Measurements from ENCODE around the gene PRKD2.
"Not testable (repeated sequence)": the region's sequence is repeated elsewhere in the genome, so short reads cannot be mapped to it uniquely, and the experiment has no call there.

The PRKD2 gene

DNA sequence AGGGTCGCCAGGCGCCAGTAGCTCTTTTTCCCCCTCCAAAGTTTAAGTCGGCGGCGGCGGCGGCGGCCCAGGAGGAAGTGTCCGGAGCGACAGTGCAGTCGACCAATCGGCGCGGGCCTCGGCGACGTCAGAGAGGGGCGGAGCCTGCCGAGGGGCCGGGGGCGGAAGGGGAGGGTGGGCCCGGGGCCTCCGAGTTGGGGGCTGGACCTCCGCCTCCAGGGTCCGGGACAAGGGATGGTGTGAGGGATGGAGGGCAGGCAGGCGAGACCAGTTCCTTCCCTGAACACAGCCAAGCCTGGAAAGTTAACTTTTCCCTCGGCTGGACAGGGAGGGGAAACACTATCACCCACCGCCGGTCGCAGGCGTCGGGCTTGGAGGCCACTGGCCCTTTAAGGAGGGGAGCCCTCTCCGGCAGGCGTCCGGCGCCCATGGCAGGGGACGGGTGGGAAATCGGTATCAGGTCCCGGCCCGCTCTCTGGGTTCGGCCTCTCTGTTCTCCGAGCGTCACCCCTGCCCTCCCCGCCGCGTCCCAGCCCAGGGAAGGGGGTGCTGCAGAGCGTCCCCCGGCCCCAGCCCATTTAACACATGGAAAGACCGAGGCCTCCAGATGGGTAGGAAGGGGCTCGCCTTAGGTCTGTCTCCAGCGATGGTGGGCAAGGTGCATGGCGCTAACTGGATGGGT, at the start of gene PRKD2:
TSS of gene PRKD2 (minus strand) at position 81 of the 682 bp plus-strand sequence. CDS start 744 bp downstream, outside the sequence.
- Mint-ChIP-seq H3K27ac (peak within 1 kb of the TSS; percentile 83 to 91 (median 89)), H3K9me3 (no peaks in the 10 kb centered on the region), H3K4me3 (peak within 1 kb of the TSS; percentile 97 to 98 (median 98)), H3K4me1 (peaks cover 9% of the 10 kb centered on the region), H3K36me3 (ENCODE audit: low read depth) (peaks cover 7% of the 10 kb centered on the region), H3K27me3 (ENCODE audit: low read depth) (no peaks in the 10 kb centered on the region)
- no peak for TF ChIP-seq CTCF (IDR thresholded peaks at IDR 0.05; ENCODE audit: unreplicated experiment in 3 of 3)

DNA sequence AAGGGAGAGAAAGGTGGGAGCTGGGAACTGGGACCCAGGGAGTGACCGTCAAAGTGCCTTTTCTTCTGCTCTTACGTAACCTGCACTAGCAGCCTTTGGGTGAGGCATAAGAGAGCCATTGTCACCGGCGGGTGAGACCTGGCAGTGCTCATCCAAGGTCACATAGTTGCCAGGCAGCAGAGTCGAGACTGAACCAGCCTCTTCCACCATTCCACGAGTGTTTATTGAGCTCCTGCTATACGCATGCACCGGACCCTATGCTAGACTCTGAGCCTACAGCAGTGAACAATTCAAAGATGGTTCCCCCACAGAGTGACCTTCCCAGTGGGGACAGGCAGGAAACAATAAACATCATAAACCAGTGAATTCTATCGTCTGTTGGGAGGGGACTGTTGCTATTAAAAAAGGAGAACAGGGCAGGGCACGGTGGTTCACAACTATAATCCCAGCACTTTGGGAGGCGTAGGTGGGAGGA, 47.9 kb upstream of the PRKD2 start:
- H3K36me3 Mint-ChIP-seq (ENCODE audit: low read depth) = no peaks in the 10 kb centered on the region
- H3K4me1 Mint-ChIP-seq = peaks cover 20% of the 10 kb centered on the region
- H3K27me3 Mint-ChIP-seq (ENCODE audit: low read depth) = no peaks in the 10 kb centered on the region
- no peak overlapping the region for H3K4me3 Mint-ChIP-seq
- TF ChIP-seq CTCF (IDR thresholded peaks at IDR 0.05; ENCODE audit: unreplicated experiment in 3 of 3) = no peak
- no peaks in the 10 kb centered on the region for H3K9me3 Mint-ChIP-seq
- peak overlapping the region in 2 of 3 experiments; percentile 18 to 19 for H3K27ac Mint-ChIP-seq

GRCh38 chr19:46762245-46762890, 45.5 kb upstream of the PRKD2 start:
- H3K27ac Mint-ChIP-seq = no peak overlapping the region
- no peaks in the 10 kb centered on the region for H3K27me3 Mint-ChIP-seq (ENCODE audit: low read depth)
- H3K9me3 Mint-ChIP-seq = no peaks in the 10 kb centered on the region
- no peak overlapping the region for H3K4me3 Mint-ChIP-seq
- peaks cover 6% of the 10 kb centered on the region for H3K36me3 Mint-ChIP-seq (ENCODE audit: low read depth)
- H3K4me1 Mint-ChIP-seq = peaks cover 17% of the 10 kb centered on the region
- TF ChIP-seq CTCF (IDR thresholded peaks at IDR 0.05; ENCODE audit: unreplicated experiment in 3 of 3) = no peak

GRCh38 chr19:46761418-46761831, 44.5 kb upstream of the PRKD2 start:
- peaks cover 13% of the 10 kb centered on the region for H3K36me3 Mint-ChIP-seq (ENCODE audit: low read depth)
- no peaks in the 10 kb centered on the region for H3K27me3 Mint-ChIP-seq (ENCODE audit: low read depth)
- H3K4me1 Mint-ChIP-seq = peaks cover 17% of the 10 kb centered on the region
- peak overlapping the region in 1 of 3 experiments; percentile 70 for H3K27ac Mint-ChIP-seq
- TF ChIP-seq CTCF (IDR thresholded peaks at IDR 0.05; ENCODE audit: unreplicated experiment in 3 of 3) = no peak
- H3K4me3 Mint-ChIP-seq = no peak overlapping the region
- no peaks in the 10 kb centered on the region for H3K9me3 Mint-ChIP-seq

DNA sequence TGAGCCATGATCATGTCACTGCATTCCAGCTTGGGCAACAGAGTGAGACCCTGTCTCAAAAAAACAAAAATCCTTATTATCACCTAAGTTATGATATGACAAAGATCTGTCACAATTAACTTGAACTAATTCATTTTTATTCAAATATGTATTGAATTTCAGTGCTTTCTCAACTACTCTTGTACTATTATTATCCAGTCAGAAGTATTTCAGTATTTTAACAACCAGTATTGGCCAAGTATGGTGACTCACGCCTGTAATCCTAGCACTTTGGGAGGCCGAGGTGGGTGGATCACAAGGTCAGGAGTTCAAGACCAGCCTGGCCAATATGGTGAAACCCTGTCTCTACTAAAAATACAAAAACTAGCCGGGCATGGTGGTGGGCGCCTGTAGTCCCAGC, 44.0 kb upstream of the PRKD2 start:
- peaks cover 17% of the 10 kb centered on the region for H3K4me1 Mint-ChIP-seq
- not testable (repeated sequence) for H3K27me3 Mint-ChIP-seq (ENCODE audit: low read depth); H3K4me3 Mint-ChIP-seq; H3K9me3 Mint-ChIP-seq; H3K27ac Mint-ChIP-seq
- peaks cover 15% of the 10 kb centered on the region for H3K36me3 Mint-ChIP-seq (ENCODE audit: low read depth)

DNA sequence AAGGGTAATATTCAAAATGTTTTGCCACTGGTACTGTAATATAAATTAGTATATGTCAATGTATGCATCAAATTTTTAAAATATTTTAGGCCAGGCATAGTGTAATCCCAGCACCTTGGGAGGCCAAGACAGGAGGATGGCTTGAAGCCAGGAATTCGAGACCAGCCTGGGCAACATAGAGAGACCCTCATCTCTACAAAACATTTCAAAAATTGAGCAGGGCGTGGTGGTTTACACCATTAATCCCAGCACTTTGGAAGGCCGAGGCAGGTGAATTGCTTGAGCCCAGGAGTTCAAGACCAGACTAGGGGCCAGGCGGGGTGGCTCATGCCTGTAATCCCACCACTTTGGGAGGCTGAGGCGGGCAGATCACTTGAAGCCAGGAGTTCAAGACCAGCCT, 43.4 kb upstream of the PRKD2 start:
- Mint-ChIP-seq H3K27ac (peak overlapping the region in 2 of 3 experiments; percentile 78 to 87), H3K36me3 (ENCODE audit: low read depth) (peaks cover 15% of the 10 kb centered on the region), H3K9me3 (no peaks in the 10 kb centered on the region), H3K4me1 (peaks cover 17% of the 10 kb centered on the region), H3K4me3 (no peak overlapping the region), H3K27me3 (ENCODE audit: low read depth) (no peaks in the 10 kb centered on the region)
- no peak for TF ChIP-seq CTCF (IDR thresholded peaks at IDR 0.05; ENCODE audit: unreplicated experiment in 3 of 3)

All from nephron (organoid).